HL-60/S4 (cell line): ENCODE data around the gene NLGN4Y.

Experiments used
- in situ Hi-C: fragments of 300-500 bp; cut with MboI; formaldehyde crosslinking; loops from 2 replicates; pipeline ENCODE4 v1.14.3; 2022; ENCODE audit warnings: low sequenced_read_pairs

NLGN4Y gene

DNA sequence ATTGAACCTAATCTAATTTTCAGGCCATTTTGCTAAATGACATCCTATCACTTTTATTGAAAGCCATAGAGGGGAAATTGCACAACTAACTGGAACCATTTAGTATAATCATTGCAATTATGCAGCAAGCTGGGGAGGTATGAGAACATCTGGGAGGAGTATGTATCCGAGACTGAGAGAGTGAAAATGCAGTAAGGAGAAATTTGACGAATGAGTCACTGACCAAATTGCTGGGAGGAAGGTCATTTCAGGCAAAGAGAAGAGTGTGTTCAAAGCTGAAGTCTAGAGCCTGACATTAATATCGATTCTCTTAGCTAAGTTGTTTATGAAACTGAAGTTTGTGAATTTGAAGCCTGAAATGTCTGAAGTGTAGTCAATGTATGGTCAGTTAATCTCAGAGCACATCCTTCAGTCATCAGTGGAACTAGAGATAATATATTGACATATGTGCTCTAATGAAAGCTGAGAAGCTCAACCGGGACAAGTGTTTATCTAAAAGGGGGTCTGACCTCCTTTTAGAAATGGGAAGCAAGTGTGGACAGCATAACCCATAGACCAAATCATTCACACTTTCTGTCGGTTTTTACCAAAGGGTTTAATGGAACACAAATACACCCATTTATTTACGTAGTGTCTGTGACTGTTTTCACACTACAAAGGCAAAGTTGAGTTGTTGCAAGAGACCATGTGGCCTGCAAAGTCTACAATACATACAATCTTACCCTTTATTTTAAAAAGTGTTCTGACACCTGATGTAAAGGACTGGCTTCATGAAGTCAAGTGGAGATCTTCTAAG is 120.0 kb downstream of the NLGN4Y start:
- in situ Hi-C loops, result no loop called here

DNA sequence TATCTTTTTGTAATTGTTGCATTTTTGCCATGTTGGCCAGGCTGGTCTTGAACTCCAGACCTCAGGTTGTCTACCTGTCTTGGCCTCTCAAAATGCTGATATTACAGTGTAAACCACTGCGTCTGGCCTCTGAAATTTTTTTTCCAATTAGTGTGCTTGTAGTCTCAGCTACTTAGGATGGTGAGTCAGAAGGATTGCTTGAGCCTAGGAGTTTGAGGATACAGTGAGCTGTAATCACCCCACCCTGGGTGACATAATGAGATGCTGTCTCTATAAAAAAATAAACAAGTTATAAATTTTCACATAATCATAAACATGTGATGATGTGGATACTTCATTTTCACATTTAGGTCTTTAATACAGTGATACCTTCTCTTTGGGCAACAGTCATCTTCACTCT is 154.9 kb downstream of the NLGN4Y start:
- in situ Hi-C loops, result no loop called here

DNA sequence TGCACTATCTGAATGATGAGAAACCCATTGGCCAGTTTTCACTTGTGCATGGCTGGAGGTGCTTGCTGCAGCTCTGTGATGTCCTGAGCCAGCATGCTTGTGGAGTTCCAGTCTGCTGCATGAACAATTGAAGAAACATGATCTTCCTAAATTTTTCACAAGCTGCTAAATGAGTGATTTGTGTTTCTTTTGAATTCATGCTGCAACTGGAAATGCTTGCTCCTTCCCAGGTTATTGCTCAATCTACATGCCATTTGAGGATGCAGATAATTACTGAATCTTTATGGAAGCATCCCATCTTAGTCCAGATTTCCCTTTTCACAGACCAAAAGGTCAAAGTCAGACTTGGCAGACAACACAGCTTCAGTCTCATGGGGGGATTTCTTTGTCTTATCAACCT is 170.2 kb downstream of the NLGN4Y start:
- in situ Hi-C loops, result no loop called here

DNA sequence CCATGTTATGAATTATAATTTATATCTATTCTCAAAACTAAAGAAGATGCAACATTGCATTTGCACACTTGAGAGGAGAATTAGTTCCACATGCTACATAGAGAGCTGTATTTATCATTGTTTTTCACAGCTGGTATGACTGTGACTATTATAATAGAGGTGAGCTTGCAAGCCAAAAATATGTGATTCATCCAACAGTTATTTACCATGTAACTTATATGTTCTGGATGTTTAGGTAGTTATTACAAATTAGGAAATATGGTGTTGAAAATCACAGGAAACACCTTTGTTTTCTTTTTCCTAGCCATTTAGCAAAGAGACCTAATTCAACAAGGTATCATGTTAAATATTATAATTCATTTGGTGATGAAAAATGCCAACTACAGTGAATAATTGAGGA is 183.8 kb downstream of the NLGN4Y start:
- in situ Hi-C loops, result no loop called here

DNA sequence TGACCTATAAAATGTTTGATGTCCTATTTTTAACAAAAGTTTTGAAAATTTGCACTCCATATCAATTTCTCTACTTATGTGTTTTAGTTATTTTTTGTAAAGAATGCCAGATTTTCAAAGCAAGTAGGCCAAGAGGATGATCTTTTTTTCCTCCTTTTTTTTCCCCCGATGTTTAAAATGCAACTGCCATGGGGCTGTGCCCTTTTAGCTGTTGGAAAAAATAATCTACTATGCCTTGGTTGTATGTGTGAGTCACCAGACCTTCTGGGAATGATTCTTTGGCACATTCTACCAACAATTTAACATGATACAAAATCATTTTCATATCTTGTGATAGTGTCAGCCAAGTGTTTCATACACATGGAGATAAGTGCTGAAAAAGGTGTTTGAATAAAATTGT is 217.3 kb downstream of the NLGN4Y start:
- in situ Hi-C loops, result no loop called here

DNA sequence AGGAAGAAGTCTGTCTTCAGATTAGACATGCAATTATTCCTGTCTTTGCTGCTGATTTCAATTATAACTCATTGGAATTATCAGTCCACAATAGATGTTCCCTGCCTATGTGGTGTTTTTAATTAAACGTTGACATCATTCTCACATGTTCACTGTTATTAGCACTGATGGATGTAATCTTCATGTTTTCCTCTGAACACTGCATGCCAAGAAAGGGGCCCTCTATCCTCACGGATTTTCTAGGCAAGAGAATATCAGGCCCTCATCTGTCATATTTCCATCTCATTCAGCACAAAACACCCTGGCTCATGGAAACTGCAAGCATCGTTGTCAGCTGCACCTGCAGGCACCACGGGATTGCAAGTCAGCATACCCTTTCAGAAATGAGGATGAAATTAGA is 224.0 kb downstream of the NLGN4Y start:
- in situ Hi-C loops, result no loop called here

DNA sequence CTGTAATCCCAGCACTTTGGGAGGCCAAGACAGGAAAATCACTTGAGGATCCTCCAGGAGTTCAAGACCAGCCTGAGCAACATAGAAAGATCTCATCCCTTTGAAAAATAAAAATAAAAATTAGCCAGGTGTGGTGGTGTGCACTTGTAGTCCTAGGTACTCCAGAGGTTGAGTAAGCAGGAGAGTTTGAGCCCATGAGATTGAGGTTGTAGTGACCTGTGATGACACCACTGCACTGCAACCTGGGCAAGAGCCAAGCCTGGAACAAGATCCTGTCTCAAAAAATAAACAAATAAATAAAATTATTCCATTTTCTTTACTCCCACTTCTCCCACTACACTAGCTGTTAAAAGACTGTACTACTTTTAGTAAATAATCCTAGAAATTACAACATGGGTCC is 231.2 kb downstream of the NLGN4Y start:
- in situ Hi-C loops, result no loop called here

DNA sequence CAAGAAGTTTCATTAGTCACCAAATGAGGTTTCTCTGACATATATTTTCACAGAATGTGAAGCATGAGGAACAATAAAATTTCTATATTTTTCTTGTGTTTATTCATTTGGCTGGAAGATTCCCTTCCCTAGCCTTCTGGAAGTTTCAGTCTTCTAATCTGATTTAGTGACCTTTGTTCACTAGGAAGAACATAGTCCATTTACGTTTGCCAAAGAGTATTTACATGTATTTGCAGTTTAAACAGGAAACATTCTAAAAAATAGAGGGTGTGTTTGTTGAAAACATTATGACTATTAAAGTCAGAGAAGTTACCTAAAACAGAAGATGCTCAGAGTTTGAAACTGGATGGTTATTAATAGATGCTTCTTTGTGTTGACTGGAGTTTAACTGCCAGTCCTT is 238.6 kb downstream of the NLGN4Y start:
- in situ Hi-C loops, result no loop called here

DNA sequence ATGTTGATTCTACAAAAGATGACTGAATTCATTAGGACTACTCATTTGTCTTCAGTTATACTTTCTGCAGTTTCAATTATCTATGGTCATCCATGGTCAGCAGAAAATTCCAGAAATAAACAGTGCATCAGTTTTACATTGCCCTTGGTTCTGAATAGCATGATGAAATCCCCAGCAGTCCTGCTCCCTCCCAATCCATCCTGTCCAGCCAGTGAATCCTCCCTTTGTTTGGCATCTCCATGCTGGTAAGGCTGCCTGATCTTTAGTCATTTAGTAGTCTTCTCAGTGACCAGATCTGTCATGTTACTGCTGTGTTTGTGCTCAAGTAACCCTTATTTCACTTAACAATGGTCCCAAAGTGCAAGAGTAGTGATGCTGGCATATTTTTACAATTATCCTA is 239.3 kb downstream of the NLGN4Y start:
- in situ Hi-C loops, result no loop called here

DNA sequence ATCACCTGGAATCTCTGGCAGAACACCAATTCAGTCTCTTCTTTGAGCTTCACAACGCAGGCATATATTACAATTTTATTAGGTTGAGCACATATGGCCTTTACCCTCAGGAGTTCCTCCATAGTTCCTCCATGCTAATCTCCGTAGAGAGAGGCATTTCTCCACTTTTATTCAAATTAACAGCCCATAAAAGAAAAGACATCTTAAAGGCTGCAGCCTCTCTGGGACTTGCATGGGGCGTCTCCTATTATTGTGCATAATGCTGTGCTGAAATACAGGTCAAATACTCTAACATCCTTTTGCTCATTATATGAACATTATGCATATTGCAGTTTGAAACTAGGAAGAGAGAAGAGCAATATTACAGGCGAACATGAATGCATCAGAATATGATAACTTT is 253.9 kb downstream of the NLGN4Y start:
- in situ Hi-C loops, result no loop called here

DNA sequence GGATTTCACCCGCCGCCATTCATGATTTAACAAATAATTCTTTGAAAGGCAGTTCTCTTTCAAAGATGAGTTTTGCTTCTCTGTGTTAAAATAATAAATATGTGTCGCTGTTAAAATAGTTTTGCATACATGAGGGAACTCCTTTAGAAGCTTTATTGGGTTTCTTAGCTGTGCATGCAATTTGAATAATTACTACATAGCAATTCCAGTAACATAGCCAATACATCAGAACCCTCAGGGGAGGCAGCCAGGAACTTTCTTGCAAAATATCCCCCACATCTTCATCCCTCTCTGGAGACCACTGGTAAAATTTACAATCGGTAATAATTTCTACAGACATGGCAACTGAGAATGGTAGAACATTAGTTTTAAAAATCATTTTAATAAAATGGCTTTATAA is 268.8 kb downstream of the NLGN4Y start:
- in situ Hi-C loops, result no loop called here

DNA sequence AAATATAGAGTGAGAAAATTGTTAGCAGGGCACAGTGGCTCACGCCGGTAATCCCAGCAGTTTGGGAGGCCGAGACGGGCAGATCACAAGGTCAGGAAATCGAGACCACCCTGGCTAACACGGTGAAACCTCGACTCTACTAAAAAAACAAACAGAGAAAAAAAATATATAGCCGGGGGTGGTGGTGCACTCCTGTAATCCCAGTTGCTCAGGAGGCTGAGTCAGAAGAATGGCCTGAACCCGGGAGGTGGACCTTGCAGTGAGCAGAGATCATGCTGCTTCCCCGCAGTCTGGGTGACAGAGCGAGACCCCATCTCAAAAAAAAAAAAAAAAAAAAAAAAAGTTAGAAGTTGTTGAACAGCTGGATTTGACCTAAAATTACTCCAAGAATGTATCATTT is 269.3 kb downstream of the NLGN4Y start:
- in situ Hi-C loops, result no loop called here

DNA sequence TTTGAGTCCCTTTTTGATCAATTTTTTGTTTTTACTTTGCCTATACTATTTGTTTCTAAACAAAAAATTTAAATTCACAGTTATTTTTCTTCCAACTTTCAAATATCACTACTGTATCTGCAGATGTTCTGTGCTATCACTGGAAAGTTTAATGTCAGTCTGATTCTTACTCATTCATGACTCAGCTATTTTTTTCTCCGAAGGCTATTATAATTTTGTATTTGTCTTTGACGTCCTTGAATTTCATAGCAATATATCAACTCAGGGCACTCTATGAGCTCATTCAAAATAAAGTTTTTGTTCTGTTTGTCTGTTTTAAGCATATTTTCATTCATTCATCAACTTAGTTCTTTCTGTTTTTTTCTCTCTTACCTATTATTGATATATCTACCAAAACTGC is 273.7 kb downstream of the NLGN4Y start:
- in situ Hi-C loops, result no loop called here

DNA sequence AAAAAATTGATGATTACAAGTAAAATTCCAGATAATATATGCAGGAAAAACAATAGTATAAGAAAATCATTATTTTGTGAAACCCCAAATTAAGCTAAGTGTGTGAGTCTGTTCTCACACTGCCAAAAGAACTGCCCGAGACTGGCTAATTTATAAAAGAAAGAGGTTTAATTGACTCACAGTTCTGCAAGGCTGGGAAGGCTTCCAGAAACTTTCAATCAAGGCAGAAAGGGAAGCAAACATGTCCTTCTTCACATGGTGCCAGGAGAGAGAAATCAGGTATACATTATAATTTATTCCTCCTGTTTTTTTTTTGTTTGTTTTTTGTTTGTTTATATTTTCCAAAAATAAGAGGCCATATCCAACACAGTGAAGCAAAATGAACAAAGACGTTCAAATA is 276.8 kb downstream of the NLGN4Y start:
- in situ Hi-C loops, result no loop called here

DNA sequence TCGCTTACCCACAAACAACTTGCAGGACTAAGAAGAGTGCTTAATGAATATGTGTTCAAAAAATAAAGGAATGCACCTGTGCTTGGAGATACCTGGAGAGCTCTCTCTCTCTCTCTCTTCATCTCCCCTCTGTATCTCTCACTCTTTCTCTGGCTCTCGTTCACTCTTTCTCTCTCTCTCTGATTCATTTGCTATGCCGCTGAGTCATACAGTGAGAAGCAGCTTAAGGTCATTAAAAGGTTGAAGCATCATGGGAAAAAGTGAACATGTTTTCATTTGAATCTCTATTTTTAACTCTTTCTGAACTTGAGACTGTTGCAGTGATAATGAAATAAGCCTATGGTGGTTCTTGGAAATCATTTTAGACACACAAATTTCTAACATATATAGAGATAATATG is 277.8 kb downstream of the NLGN4Y start:
- in situ Hi-C loops, result no loop called here

DNA sequence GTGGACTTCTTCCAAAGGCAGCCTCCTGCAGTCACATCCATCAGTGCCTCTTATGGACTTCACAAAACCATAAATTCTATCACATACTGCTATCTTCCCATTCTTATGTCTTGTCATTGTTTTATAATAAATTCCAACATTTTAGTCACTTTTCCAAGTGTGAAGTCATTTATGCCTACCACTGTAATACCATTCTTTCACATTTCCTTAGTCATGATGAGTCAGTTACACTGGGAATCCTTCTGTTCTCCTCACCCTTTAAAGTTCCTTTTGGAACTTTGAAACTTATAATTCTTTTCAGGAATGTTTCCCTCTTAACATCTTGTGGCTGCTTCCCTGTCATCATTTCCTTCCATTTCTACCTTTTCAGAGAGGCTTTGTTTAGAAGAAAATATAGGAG is 279.7 kb downstream of the NLGN4Y start:
- in situ Hi-C loops, result no loop called here

DNA sequence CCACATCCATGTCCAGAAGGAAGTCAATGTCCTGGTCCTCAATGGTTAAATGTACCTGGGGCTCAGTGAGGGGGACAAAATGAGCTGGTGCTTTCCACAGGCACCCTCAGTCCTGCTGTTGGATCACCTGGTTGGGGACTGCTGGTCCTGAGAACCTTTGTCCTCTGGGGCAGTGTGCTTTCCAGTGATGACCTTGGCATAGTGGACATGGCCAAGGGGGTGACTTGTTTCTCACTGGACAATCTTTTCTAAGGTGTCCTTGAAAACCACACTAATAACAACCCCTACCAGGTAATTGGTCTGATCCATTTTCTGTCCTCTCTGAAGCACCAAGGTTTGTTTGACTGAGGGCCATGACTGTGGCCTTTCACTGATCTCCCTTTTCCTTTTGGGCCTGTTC is 294.1 kb downstream of the NLGN4Y start:
- in situ Hi-C loops, result no loop called here

DNA sequence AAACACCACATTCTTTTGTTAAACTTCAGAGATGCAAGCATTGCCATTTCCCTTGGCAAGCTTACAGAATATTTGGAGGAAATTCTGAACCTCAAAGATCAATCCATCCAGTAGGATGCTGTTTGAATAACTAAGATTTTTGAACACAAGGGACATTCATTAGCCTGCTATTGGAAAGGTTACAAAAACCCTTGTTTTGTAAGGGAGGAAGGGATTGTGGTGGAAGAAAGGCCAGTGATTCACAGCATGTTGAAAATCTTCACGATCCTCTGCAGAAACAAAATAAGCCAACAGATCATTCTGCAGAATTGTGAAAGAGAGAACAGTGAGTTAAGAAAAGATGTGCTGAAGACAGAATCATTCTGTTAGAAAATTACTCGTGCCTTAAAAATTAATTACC is 297.9 kb downstream of the NLGN4Y start:
- in situ Hi-C loops, result no loop called here

DNA sequence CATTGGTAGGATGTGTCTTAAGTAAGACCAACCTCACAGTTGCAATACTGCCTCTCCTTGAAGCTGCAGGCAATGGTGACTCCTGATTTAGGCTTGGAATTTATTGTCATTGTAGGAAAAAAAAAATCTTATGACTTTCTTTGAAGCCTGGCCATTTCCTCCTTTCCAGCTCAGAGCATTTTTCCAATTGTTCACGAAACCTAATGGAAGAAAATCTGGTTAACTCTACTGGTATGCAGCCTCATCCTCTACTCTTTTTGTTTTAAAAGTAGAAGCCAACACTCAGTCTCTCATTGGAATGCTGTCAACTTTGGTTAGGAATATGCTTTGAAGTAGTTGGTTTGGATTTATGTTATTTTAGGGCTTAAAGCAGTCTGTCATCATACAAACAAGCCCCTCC is 298.6 kb downstream of the NLGN4Y start:
- in situ Hi-C loops, result no loop called here

DNA sequence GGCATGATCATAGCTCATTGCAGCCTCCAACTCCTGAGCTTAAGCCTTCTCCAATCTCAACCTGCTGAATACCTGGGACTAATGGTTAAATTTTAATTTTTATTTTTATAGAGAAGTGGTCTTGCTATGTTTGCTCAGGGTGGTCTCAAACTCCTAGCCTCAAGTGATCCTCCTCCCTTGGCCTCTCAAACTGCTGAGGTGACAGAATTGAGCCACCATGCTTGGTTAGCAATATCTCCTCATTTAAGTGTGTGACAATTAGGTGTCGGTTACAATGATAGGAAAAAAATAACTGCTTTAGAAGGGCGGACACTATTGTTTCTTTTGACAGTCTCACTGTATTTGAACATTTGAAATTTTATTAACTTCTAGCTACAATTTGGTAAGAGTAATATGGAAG is 300.3 kb downstream of the NLGN4Y start:
- in situ Hi-C loops, result no loop called here

DNA sequence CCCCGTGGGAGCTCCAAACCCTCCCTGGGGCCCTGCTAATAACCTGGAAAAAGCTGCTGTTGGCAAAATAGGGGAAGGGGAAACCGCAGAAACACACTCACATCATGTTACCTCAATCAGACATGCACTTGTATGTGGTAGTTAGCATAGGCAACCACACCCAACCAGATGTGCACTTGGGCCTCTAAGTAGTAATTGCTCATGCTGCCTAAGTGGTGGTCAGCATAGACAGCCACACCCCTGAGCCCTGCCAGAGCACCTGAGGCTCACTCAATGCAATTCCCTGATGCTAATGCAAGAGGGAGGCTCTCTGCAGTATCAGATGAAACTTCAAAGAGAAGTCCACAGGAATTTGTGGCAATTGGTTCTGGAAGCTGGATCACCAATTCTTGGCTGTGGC is 301.4 kb downstream of the NLGN4Y start:
- in situ Hi-C loops, result no loop called here

DNA sequence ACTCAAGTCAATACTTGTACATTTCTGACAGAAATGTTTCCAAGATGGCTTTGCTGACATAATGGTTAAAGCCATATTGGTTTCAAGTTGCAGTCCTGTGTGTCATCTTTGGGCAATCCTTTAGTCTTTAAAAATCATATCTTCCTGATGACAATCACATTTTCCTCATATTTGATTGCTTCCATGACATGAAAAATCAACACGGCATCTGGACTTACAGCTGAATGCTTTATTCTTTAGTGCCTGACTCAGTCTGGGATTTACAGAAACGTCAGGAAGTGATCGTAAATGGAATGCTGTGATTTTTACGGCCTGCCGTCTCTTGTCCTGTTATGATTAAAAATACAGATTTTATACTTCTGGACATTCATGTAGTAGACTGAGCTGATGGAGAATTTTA is 304.2 kb downstream of the NLGN4Y start:
- in situ Hi-C loops, result no loop called here

DNA sequence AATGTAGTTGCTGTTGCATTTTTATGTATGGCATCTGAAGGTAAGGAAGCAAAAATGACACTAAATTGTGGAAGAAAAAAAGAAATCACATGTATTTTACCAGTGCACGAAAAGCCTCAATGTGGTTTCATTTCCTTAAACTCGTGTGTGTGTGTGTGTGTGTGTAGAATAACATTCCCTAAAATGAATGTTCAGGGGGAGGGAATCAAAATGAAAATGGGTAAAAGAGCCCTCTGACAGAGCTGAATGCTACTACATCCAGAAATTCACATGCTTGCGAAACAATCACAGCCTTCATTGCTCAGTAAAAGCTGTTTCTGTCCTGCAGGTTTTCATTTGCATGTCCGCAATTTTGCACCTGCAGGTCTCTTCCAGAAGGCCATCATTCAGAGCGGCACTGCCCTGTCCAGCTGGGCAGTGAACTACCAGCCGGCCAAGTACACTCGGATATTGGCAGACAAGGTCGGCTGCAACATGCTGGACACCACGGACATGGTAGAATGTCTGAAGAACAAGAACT is 305.1 kb downstream of the NLGN4Y start:
- in situ Hi-C loops, result no loop called here
